HG02571 (cell line): ENCODE results near the gene CATSPERD.
A peak's percentile ranks its signal among the peaks of the same experiment; 100 is the strongest.

Source experiments
- ATAC-seq: cut with Tn5 transposase; IDR thresholded peaks from one replicate; pipeline ENCODE4 v1.9.1; 2021; ENCODE audit warnings: mild to moderate bottlenecking, moderate library complexity; ENCODE audit not compliant: unreplicated experiment

CATSPERD gene

GRCh38 chr19:5784581-5785147 is 64.2 kb downstream of the CATSPERD start, which contains the start of gene PRR22:
Gene PRR22, minus strand, starts transcription at chr19:5784746. Its CDS starts 86 bp downstream, at chr19:5784660.
- no peak for ATAC-seq

- no peak for ATAC-seq
Measured at GRCh38 chr19:5785423-5785822, 65.0 kb downstream of the CATSPERD start.

GRCh38 chr19:5786593-5787408 is 66.4 kb downstream of the CATSPERD start:
- ATAC-seq, result no peak

GRCh38 chr19:5787409-5788182 is 67.2 kb downstream of the CATSPERD start:
- ATAC-seq, result no peak

DNA sequence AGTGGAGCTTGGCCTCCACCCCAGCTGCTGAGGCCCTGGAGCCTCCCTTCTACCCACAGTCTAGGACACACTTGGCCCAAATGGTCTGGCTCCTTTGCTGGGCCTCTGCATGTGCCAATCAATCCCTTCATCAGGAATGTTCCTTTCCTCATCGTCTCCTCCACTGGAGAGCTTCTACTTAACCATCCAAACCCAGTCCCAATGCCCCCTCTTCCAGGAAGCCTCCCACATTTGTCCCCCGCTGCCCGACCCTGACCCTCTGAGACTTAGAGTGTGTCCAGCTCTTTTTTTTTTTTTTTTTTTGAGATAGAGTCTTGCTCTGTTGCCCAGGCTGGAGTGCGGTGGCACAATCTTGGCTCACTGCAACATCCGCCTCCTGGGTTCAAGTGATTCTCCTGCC is 68.0 kb downstream of the CATSPERD start:
- no peak for ATAC-seq

- ATAC-seq, result no peak
Measured at GRCh38 chr19:5789351-5789761, 68.9 kb downstream of the CATSPERD start.

DNA sequence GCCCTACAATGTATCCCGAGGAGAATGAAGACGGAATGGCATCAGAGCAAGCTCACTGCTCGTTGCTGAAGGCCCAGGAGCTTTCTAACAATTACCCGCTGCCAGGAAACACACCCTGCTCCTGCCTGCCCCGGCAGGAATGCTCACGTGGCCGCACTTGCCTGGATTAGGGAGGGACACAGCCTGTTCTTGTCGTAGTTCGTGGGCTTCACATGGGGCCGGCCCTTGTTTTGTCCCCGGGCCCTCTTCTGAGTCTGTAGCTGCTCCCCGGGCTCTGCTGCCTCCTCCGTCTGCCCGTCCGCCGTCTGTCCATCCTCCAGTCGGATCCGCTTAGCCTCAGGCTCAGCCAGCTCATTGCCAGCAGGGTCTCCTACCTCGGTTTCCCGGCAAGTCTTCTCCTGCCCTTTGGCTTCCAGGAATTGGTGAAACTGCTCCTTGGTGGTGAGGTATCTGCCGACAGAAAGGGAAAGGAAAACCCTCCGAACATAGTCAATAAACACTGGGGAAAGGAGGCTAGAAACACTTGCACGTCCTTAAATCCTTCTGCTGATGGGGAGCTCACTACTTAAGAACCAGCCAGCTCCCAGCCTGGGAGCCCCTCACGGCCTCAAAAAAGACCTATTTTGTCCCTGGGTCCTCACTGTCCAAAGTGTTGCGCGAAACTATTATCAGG is 69.6 kb downstream of the CATSPERD start:
- no peak for ATAC-seq

GRCh38 chr19:5790559-5791520 is 70.4 kb downstream of the CATSPERD start, which contains the start of gene DUS3L:
Gene DUS3L, minus strand, starts transcription at chr19:5791163. Its CDS starts 22 bp downstream, at chr19:5791141.
- peak; percentile 83 for ATAC-seq

- no peak for ATAC-seq
Measured at GRCh38 chr19:5792224-5792623, 71.8 kb downstream of the CATSPERD start.

DNA sequence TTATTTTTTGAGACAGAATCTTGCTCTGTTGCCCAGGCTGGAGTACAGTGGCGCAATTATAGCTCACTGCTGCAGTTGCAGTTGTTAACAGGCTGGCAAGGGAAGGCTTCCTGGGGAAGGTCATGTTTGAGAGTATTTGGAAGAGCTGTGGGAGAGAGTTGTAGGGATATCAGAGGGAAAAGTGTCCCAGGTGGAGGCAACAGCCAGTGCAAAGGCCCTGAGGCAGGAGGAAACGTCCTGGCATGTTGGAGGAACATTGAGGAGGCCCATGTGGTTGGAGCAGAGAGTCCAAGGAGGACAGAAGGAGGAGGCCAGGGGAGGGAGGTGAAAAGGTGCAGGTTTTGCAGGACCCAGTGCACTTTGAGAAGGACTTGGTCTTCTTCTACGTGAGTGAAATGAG is 72.8 kb downstream of the CATSPERD start:
- no peak for ATAC-seq

- no peak for ATAC-seq
Measured at GRCh38 chr19:5795382-5795919, 75.0 kb downstream of the CATSPERD start.

DNA sequence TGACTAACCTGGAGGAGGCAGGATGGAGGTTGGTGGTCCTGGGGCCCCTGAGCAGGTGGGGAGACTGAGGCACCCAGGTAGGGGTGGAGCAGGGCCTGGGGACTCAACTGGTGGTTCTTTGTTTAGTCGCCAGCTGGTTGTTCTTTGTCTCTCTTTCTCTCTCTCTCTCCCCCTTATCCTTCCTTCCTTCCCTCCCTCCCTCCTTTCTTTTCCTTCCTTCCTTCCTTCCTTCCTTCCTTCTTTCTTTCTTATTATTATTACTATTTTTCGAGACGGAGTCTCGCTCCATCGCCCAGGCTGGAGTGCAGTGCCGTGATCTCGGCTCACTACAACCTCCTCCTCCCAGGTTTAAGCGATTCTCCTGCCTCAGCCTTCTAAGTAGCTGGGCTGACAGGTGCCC is 77.8 kb downstream of the CATSPERD start:
- no peak for ATAC-seq

GRCh38 chr19:5799247-5800241 is 79.1 kb downstream of the CATSPERD start:
- ATAC-seq, result no peak

GRCh38 chr19:5800361-5801270 is 80.2 kb downstream of the CATSPERD start:
- ATAC-seq, result no peak

- no peak for ATAC-seq
Measured at GRCh38 chr19:5801796-5802619, 81.6 kb downstream of the CATSPERD start.

DNA sequence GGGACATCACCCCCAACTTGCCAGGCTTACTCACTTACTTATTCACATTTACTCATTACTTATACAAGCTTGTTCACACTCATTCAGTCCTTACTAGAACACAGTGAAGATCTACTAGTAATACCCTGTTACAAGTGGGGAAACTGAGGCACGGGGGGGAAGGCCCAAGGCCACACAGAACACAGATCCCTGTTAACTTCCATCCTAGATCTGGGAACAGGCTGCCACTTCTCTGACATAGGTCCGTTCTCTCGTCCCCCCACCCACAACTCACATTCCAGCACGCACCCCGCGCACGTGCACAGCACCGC is 83.0 kb downstream of the CATSPERD start:
- no peak for ATAC-seq
